BJ (cell line): ENCODE data around the gene XPO6. TPM values are rescaled to one million over a fixed set of nuclear protein-coding genes. Genes with fewer than 3 reads are reported as not detected.

Experiments used
- CTCF ChIA-PET: fragments of 350-600 bp; formaldehyde crosslinking; extraction: SDS; loops from one replicate; lab custom pipeline; 2021; ENCODE audit warnings: antibody characterized with exemption, inconsistent platforms; lab: Yijun Ruan, JAX
- POLR2A ChIA-PET: fragments of 300-600 bp; sonication (Branson Sonifier 250); formaldehyde crosslinking; extraction: SDS; loops from one replicate; lab custom pipeline; 2021; ENCODE audit warnings: antibody characterized with exemption; lab: Charles Lee
- DNase-seq: peaks from one replicate; pipeline ENCODE4 v3.0.0-alpha.2; 2011; ENCODE audit warnings: low read depth
- H3K27me3 ChIP-seq: 2 replicates; pipeline ENCODE4 v1.6.0; 2011; ENCODE audit warnings: low read length; ENCODE audit not compliant: control insufficient read depth, insufficient read depth
- H3K36me3 ChIP-seq: 2 replicates; pipeline ENCODE4 v1.5.1; 2011; ENCODE audit warnings: low read length; ENCODE audit not compliant: control insufficient read depth, insufficient read depth
- H3K4me3 ChIP-seq: 2 replicates; pipeline ENCODE4 v1.5.1; 2011; ENCODE audit warnings: low read depth, mild to moderate bottlenecking, control low read depth, low read length
- polyA plus RNA-seq: library from polyadenylated mRNA; depleted of rRNA; stranded (reverse); fragments of >200 nt; gene quantifications from 2 replicates; pipeline ENCODE4 v1.2.3, GENCODE V29; 2011
- TF ChIP-seq, protein P1 (sequence below): IDR thresholded peaks from 2 replicates; pipeline ENCODE4 v1.5.1; 2011; ENCODE audit warnings: low read depth, mild to moderate bottlenecking, control low read depth, inconsistent platforms, low read length, moderate library complexity; ENCODE audit not compliant: insufficient read depth

The XPO6 gene
- polyA plus RNA-seq, 1 experiment = 239 TPM

DNA sequence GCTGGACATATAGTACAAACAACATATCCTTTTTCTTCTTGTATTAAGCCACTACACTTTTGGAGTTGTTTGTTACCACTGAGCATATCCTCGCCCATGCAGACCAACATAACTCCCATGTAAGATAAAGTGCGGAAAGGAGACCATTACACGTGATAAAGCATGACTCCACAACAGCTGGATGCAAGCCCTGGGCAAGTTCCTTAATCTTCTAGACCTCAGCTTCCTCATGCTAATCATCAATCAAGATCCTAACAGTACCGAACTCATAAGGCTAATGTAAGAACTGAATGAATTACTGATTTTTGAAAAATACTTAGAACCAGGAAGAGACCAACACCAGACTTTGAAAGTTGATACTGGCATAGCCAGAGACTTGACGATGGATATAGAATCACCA lies 101.3 kb downstream of the XPO6 start:
- POLR2A ChIA-PET = no interaction called here
- Histone ChIP-seq H3K4me3 (no peak overlapping the region), H3K27me3 (no peaks in the 10 kb centered on the region), H3K36me3 (peaks cover 39% of the 10 kb centered on the region)
- TF ChIP-seq, protein P1, sequence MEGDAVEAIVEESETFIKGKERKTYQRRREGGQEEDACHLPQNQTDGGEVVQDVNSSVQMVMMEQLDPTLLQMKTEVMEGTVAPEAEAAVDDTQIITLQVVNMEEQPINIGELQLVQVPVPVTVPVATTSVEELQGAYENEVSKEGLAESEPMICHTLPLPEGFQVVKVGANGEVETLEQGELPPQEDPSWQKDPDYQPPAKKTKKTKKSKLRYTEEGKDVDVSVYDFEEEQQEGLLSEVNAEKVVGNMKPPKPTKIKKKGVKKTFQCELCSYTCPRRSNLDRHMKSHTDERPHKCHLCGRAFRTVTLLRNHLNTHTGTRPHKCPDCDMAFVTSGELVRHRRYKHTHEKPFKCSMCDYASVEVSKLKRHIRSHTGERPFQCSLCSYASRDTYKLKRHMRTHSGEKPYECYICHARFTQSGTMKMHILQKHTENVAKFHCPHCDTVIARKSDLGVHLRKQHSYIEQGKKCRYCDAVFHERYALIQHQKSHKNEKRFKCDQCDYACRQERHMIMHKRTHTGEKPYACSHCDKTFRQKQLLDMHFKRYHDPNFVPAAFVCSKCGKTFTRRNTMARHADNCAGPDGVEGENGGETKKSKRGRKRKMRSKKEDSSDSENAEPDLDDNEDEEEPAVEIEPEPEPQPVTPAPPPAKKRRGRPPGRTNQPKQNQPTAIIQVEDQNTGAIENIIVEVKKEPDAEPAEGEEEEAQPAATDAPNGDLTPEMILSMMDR = no peak
- DNase-seq = no peak
- CTCF ChIA-PET = no interaction called here

- DNase-seq = no peak
- ChIA-PET POLR2A (no interaction called here), CTCF (no interaction called here)
- TF ChIP-seq, protein P1 = no peak
- H3K4me3 ChIP-seq = no peak overlapping the region
- H3K27me3 ChIP-seq = no peaks in the 10 kb centered on the region
- H3K36me3 ChIP-seq = peaks cover 38% of the 10 kb centered on the region
Observed at GRCh38 chr16:28110074-28110473, 101.7 kb downstream of the XPO6 start.

GRCh38 chr16:28108590-28109247 lies 103.0 kb downstream of the XPO6 start:
- no peak for DNase-seq
- Histone ChIP-seq H3K4me3 (no peak overlapping the region), H3K36me3 (peaks cover 42% of the 10 kb centered on the region), H3K27me3 (no peaks in the 10 kb centered on the region)
- TF ChIP-seq, protein P1 = no peak
- ChIA-PET CTCF (interaction anchor here (0.9 kb wide), 1 partner anchor 109 kb away, joined by 3 read pairs; no protein-coding TSS in a partner anchor), POLR2A (no interaction called here)

DNA sequence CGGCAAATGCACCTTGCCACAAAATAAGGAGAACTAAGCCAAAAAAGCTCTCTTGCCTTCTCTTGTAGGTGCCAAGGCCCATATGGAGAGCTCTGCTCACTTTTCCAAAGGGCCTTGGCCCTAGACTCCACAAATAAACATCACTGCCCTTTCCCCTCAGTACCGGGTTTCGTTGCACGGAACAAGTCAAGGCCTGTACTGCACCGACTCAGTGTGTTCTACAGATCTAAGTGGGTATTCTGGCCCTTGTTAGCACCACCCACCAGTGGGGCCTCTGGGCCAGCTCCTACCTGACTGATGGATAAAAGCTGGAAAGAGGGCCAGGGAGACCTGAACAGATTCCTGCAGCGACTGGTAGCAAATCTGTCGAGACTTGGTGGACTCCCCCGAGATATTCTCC lies 104.5 kb downstream of the XPO6 start:
- Histone ChIP-seq H3K36me3 (peaks cover 42% of the 10 kb centered on the region), H3K27me3 (no peaks in the 10 kb centered on the region), H3K4me3 (no peak overlapping the region)
- DNase-seq = no peak
- ChIA-PET CTCF (no interaction called here), POLR2A (no interaction called here)
- TF ChIP-seq, protein P1 = no peak

DNA sequence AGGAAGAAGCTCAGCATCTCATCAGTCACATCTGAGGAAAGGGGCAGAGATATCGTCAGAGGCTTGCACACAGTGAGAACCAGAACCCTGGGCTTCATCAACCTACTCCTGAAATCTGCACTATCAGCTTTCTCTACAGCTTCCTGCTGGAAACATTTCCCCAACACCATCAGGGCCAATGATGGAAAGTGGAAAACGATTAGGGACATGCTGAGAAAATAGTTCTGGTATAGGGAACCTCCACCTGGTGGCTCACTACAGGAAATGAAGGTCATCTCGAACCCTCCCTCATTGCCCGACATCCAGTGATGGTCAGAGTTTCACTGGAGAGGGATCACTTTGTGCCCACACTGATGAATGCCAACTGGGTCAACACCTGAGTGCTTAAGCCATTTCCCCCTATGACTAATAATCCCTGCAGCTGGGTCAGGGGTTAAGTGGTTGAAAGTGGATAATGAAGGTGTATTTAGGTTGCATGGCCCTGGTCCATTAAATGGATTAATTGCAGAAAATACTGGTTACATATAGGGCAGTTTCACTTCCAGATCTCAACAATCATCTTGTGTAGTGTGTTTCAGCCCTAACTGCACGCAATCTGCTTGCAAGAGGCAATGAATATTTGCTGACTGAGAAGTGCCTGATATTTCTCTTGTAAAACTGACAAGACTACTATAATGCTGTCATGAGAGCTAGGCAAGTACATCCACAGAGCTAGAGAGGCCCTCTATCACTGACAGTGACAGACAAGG lies 105.1 kb downstream of the XPO6 start:
- TF ChIP-seq, protein P1 = no peak
- Histone ChIP-seq H3K27me3 (no peaks in the 10 kb centered on the region), H3K36me3 (peaks cover 40% of the 10 kb centered on the region), H3K4me3 (no peak overlapping the region)
- ChIA-PET CTCF (no interaction called here), POLR2A (no interaction called here)
- DNase-seq = no peak
